K562 (cell line): ENCODE results near the gene USP11.

Source experiments
- EP300 ChIP-seq: IDR thresholded peaks from 2 replicates; pipeline ENCODE4 v1.6.1; 2012; ENCODE audit warnings: low read length, improper control_type of control experiment
- KDM1A ChIP-seq, 2 experiments: fragments of 450-650 bp; IDR thresholded peaks; 2 replicates each; pipeline ENCODE4 v1.6.1; 2016; ENCODE audit warnings: mild to moderate bottlenecking in 2 of 2
- MAFK ChIP-seq: IDR thresholded peaks from 2 replicates; pipeline ENCODE4 v1.6.1; 2011; ENCODE audit warnings: low read length, improper control_type of control experiment
- MYC ChIP-seq, 2 experiments: fragments of 250-450 bp in 1 of 2; sonication (Bioruptor Pico) in 1 of 2; IDR thresholded peaks; 2 replicates each; pipeline versions ENCODE4 v1.5.1 to v1.6.1; 2012 to 2021; ENCODE audit warnings: low read depth in 2 of 2, borderline replicate concordance in 1 of 2, improper control_type of control experiment in 1 of 2, low read length in 1 of 2, mild to moderate bottlenecking in 1 of 2, moderate library complexity in 1 of 2
- MYNN ChIP-seq, 2 experiments: sonication (generic); formaldehyde crosslinking in 1 of 2; IDR thresholded peaks; 2 replicates each; pipeline versions ENCODE4 v1.5.0 to v1.6.1; 2016 to 2020; ENCODE audit warnings: antibody characterized with exemption in 1 of 2, missing genetic modification reagents in 1 of 2
- ZC3H4 ChIP-seq: sonication (generic); formaldehyde crosslinking; IDR thresholded peaks from 2 replicates; pipeline ENCODE4 v1.9.0; 2021; ENCODE audit warnings: missing genetic modification reagents, borderline replicate concordance
- ZNF436 ChIP-seq: fragments of 250-450, 450-650 bp; sonication (Bioruptor Pico); formaldehyde crosslinking; IDR thresholded peaks from 2 replicates; pipeline ENCODE4 v1.7.0; 2020; ENCODE audit warnings: mild to moderate bottlenecking
- TF ChIP-seq, protein P1 (sequence below), 3 experiments: IDR thresholded peaks in 2 of 3; conservative IDR thresholded peaks in 1 of 3; 2 replicates each; pipeline ENCODE4 v1.5.1; 2011 to 2012; ENCODE audit warnings: low read length in 3 of 3, mild to moderate bottlenecking in 3 of 3, control low read depth in 2 of 3, improper control_type of control experiment in 1 of 3, inconsistent platforms in 1 of 3, low read depth in 1 of 3, mixed read lengths in 1 of 3, moderate library complexity in 1 of 3; ENCODE audit not compliant: insufficient read depth in 2 of 3
- TF ChIP-seq, protein P2 (sequence below): fragments of 450-650 bp; formaldehyde crosslinking; IDR thresholded peaks from 2 replicates; pipeline ENCODE4 v1.4.0; 2020; ENCODE audit warnings: mild to moderate bottlenecking, moderate library complexity

DNA sequence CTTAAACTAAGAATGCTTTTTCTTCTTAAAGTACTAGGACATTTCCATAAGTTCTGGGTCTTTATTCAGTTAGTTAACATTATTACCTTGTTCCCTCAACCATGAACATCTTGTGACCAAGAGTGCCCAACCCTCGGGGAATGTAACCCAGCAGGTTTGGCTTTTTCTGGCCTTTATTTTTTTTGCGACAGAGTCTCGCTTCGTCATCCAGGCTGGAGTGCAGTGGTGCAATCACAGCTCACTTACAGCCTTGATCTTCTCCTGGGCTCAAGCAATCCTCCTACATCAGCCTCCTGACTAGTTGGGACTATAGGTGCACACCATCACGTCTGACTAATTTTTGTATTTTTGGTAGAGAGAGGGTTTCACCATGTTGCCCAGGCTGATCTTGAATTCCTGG lies 65.1 kb downstream of the USP11 start:
- no peak for TF ChIP-seq ZNF436 (CRISPR knock-in tag)
- TF ChIP-seq KDM1A (IDR thresholded peaks at IDR 0.05), result no peak
- no peak for TF ChIP-seq MYNN (IDR thresholded peaks at IDR 0.05)
- no peak for TF ChIP-seq MYNN (CRISPR knock-in tag; IDR thresholded peaks at IDR 0.05)
- TF ChIP-seq, protein P1, sequence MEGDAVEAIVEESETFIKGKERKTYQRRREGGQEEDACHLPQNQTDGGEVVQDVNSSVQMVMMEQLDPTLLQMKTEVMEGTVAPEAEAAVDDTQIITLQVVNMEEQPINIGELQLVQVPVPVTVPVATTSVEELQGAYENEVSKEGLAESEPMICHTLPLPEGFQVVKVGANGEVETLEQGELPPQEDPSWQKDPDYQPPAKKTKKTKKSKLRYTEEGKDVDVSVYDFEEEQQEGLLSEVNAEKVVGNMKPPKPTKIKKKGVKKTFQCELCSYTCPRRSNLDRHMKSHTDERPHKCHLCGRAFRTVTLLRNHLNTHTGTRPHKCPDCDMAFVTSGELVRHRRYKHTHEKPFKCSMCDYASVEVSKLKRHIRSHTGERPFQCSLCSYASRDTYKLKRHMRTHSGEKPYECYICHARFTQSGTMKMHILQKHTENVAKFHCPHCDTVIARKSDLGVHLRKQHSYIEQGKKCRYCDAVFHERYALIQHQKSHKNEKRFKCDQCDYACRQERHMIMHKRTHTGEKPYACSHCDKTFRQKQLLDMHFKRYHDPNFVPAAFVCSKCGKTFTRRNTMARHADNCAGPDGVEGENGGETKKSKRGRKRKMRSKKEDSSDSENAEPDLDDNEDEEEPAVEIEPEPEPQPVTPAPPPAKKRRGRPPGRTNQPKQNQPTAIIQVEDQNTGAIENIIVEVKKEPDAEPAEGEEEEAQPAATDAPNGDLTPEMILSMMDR (IDR thresholded peaks at IDR 0.05 in 2 of 3, conservative IDR thresholded peaks at IDR 0.05 in 1 of 3; ENCODE audit: insufficient read depth in 2 of 3, low read depth in 1 of 3, low read length in 3 of 3), result no peak
- TF ChIP-seq EP300, result no peak
- TF ChIP-seq ZC3H4 (CRISPR knock-in tag), result no peak
- TF ChIP-seq MAFK, result no peak
- TF ChIP-seq MYC (IDR thresholded peaks at IDR 0.05; ENCODE audit: low read depth, low read length), result no peak
- no peak for TF ChIP-seq MYC (CRISPR knock-in tag; IDR thresholded peaks at IDR 0.05; ENCODE audit: borderline replicate concordance, low read depth)
- TF ChIP-seq, protein P2, sequence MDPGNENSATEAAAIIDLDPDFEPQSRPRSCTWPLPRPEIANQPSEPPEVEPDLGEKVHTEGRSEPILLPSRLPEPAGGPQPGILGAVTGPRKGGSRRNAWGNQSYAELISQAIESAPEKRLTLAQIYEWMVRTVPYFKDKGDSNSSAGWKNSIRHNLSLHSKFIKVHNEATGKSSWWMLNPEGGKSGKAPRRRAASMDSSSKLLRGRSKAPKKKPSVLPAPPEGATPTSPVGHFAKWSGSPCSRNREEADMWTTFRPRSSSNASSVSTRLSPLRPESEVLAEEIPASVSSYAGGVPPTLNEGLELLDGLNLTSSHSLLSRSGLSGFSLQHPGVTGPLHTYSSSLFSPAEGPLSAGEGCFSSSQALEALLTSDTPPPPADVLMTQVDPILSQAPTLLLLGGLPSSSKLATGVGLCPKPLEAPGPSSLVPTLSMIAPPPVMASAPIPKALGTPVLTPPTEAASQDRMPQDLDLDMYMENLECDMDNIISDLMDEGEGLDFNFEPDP (CRISPR knock-in tag), result no peak
